Chondrocyte (in vitro differentiated cells): Measurements from ENCODE around the gene EFHD2. TPM values are rescaled to one million over a fixed set of nuclear protein-coding genes. Genes with fewer than 3 reads are reported as not detected.

ENCODE experiments used
- DNase-seq: peaks from one replicate; pipeline ENCODE4 v3.0.0; 2021; ENCODE audit warnings: mixed read lengths, low spot score
- H3K27ac Mint-ChIP-seq: one replicate; pipeline ENCODE4 v1.8.0; 2021; ENCODE audit warnings: mild to moderate bottlenecking, moderate library complexity, mixed read lengths; ENCODE audit not compliant: unreplicated experiment
- H3K27me3 Mint-ChIP-seq: 2 replicates; pipeline ENCODE4 v1.8.0; 2021; ENCODE audit warnings: low read depth, mixed read lengths
- H3K36me3 Mint-ChIP-seq: 2 replicates; pipeline ENCODE4 v1.8.0; 2021; ENCODE audit warnings: low read depth, mixed read lengths
- H3K4me1 Mint-ChIP-seq: 2 replicates; pipeline ENCODE4 v1.8.0; 2021; ENCODE audit warnings: low read depth, mild to moderate bottlenecking, mixed read lengths
- H3K4me3 Mint-ChIP-seq: one replicate; pipeline ENCODE4 v1.8.0; 2021; ENCODE audit warnings: mild to moderate bottlenecking, moderate library complexity, mixed read lengths; ENCODE audit not compliant: unreplicated experiment
- H3K9me3 Mint-ChIP-seq: 2 replicates; pipeline ENCODE4 v1.8.0; 2021; ENCODE audit warnings: low read depth, mixed read lengths
- total RNA-seq: library from RNA; stranded (reverse); gene quantifications from 3 replicates; pipeline ENCODE4 v1.2.1, GENCODE V29; 2021
- TF ChIP-seq, protein P1 (sequence below): fragments of 200-600 bp; sonication (generic); IDR thresholded peaks from 2 replicates; pipeline ENCODE4 v1.5.0; 2021; ENCODE audit warnings: antibody characterized with exemption, mild to moderate bottlenecking, moderate library complexity

The EFHD2 gene
- total RNA-seq, 1 donor from 2014 or later: 7.9 TPM

DNA sequence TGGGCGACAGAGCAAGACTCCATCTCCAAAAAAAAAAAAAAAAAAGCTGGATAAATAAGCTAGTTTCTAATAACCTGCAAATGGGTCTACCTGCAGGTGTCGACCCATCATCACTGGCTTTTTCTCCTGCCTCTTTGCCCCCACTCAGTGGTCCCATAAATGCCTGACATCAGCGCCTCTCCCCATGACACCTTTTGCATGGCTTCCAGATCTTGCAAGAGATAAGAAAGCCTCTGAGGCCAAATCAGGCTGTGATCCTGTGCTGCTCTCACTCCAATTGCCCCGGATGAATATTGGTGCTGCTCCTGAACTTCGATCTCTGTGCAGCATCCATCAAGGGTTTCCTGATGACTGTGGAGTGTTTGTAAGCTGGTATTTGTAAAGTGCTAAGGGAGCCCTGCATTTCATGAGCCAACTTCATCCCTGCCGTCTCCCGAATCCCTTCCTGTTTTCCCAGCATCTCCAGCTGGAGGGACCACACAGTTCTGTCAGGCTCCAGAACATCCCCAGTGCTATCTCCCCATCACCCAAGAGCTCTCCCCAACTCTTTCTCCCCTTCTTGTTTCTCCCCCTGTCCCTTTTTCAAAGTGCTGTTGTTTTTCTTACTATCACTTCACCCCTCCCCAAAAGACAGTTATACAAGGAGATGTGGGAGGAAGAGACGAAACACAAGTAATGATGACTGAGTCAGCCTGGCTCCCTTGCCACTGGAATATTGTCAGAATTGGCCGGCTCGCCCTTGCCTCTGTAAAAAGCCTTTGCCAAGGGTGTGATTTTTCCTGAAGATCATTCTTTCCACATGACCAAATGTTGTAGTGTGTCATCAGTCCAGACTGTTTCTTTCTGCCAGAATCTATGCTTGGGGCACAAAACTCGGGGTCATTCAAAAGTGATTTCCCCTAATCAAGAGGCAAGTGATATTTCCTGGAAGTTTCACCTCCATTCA, 2.8 kb upstream of the EFHD2 start:
- TF ChIP-seq, protein P1, sequence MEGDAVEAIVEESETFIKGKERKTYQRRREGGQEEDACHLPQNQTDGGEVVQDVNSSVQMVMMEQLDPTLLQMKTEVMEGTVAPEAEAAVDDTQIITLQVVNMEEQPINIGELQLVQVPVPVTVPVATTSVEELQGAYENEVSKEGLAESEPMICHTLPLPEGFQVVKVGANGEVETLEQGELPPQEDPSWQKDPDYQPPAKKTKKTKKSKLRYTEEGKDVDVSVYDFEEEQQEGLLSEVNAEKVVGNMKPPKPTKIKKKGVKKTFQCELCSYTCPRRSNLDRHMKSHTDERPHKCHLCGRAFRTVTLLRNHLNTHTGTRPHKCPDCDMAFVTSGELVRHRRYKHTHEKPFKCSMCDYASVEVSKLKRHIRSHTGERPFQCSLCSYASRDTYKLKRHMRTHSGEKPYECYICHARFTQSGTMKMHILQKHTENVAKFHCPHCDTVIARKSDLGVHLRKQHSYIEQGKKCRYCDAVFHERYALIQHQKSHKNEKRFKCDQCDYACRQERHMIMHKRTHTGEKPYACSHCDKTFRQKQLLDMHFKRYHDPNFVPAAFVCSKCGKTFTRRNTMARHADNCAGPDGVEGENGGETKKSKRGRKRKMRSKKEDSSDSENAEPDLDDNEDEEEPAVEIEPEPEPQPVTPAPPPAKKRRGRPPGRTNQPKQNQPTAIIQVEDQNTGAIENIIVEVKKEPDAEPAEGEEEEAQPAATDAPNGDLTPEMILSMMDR: no peak
- Mint-ChIP-seq H3K4me3 (no peak overlapping the region), H3K27me3 (peaks cover 2% of the 10 kb centered on the region), H3K9me3 (no peaks in the 10 kb centered on the region), H3K36me3 (no peaks in the 10 kb centered on the region), H3K4me1 (peaks cover 26% of the 10 kb centered on the region), H3K27ac (peak overlapping the region; percentile 28)
- no peak for DNase-seq

DNA sequence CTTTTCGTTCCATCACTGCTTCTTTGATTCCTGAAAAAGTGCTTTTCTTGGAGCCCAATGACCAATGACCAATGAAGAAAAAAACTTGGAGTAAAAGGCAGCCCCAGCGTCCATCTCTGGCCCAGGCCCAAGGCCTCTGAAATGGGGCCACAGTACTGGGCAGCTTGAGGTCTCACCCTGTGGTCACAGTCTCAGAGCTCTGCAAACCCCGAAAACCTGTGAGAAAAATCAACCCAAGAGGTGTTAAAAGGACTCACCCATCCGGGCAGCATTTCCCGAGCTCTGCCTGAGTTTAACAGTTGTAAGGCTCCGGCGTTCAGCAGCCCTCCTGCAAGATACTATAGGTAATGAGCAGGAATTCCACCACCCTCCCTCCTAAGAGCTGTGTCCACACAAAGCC, 2.1 kb upstream of the EFHD2 start:
- no peak overlapping the region for H3K27ac Mint-ChIP-seq
- H3K36me3 Mint-ChIP-seq: no peaks in the 10 kb centered on the region
- H3K27me3 Mint-ChIP-seq: peaks cover 2% of the 10 kb centered on the region

DNA sequence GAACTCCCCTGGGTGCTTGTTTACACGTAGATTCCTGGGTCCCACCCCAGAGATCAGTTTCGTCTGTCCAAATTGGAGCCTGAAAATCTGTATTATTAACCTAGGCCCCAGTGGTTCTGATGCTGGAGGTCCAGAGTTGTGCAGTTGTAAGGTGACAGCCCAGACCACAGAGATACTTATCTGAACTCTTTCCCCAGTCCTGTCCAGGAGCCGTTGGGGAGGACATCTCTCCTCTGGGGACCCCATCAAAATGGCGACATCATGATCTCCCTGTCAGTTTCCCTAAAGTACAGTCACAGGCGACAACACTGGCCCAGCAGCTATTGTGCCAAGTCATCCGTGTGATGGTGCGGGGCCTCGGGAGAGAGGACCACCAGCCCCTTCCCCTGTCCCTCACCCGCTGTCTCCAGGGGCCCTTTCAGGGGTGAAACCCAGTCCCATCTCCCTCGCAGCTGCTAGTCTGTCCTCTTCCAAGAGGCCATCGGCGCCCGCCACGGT, 749 bp upstream of the EFHD2 start:
- no peaks in the 10 kb centered on the region for H3K36me3 Mint-ChIP-seq
- H3K4me1 Mint-ChIP-seq: peaks cover 26% of the 10 kb centered on the region
- peak overlapping the region; percentile 70 for H3K4me3 Mint-ChIP-seq
- TF ChIP-seq, protein P1: no peak
- H3K27ac Mint-ChIP-seq: peak overlapping the region; percentile 91
- H3K27me3 Mint-ChIP-seq: peaks cover 2% of the 10 kb centered on the region
- no peak for DNase-seq
- H3K9me3 Mint-ChIP-seq: no peaks in the 10 kb centered on the region

More for the DNA sequence above, 2.1 kb upstream of the EFHD2 start:
- DNase-seq: no peak
- Mint-ChIP-seq H3K4me3 (no peak overlapping the region), H3K9me3 (no peaks in the 10 kb centered on the region), H3K4me1 (peaks cover 26% of the 10 kb centered on the region)
- TF ChIP-seq, protein P1: no peak

DNA sequence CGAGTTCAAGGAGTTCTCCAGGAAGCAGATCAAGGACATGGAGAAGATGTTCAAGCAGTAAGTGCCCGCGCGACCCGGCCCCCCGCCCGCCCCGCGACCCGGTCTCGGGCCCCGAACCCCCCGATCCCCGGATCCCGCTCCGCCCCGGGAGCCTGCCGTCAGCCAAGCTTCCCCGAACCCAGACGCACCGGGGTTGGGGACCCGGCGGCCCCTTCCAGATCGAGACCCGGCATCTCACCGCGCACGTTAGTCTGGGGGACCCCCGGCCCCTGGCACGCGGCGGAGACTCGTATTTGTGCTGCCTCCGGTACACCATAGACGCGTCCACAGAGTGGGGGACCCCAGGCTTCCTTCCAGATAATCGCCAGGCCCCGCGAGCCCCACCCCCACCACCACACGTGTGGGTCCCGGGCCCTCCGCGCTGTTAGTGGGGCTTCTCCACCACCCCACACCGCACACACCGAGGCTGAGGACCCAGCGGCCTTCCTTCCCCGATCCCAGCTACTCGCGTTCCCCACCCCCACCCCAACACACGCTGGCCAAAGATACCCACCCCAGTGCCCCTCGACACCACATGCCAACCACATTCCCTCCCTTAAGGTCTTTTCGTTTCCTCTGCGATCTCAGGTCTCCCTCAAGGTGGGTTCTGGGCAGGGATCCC, 665 bp downstream of the EFHD2 start:
- Mint-ChIP-seq H3K9me3 (no peaks in the 10 kb centered on the region), H3K27me3 (peaks cover 2% of the 10 kb centered on the region), H3K36me3 (no peaks in the 10 kb centered on the region), H3K4me3 (peak overlapping the region; percentile 73), H3K4me1 (peaks cover 26% of the 10 kb centered on the region), H3K27ac (no peak overlapping the region)
- DNase-seq: no peak
- TF ChIP-seq, protein P1: no peak

DNA sequence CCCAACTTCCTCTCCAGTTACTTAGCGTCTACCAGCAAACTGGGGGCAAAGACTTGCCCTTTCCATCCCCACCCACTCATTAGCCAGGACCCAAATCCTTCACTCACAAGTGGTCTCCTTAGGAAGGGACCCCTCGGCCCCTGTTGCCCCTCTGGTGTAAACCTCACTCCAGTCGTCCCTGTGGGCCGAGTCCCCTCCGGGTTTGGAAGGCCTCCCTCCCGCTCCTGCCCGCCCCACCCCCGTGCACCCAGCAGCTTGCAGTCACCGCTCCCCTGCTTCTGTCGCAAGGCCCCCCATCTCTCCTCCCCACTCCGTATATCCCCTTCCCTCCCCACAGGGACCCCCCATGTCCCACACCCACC, 1.2 kb downstream of the EFHD2 start:
- H3K27me3 Mint-ChIP-seq: peaks cover 2% of the 10 kb centered on the region
- H3K36me3 Mint-ChIP-seq: no peaks in the 10 kb centered on the region
- H3K4me3 Mint-ChIP-seq: peak overlapping the region; percentile 73
- TF ChIP-seq, protein P1: no peak
- no peak for DNase-seq
- peaks cover 26% of the 10 kb centered on the region for H3K4me1 Mint-ChIP-seq
- H3K9me3 Mint-ChIP-seq: no peaks in the 10 kb centered on the region
- H3K27ac Mint-ChIP-seq: no peak overlapping the region
